T-helper 17 cell (primary cell): ENCODE measurements around the gene CAPRIN1. TPM values are rescaled to one million over a fixed set of nuclear protein-coding genes. Genes with fewer than 3 reads are reported as not detected.
A peak's percentile ranks its signal among the peaks of the same experiment; 100 is the strongest.

Experiments used
- ATAC-seq: fragments of 150-1000 bp; cut with Tn5 transposase; 2 replicates; pipeline ENCODE4 v1.10.0; 2021; ENCODE audit warnings: mild to moderate bottlenecking, moderate library complexity
- DNase-seq, 3 donors: peaks; one replicate each; pipeline versions ENCODE4 v3.0.0 to v3.0.0-alpha.2; 2020 to 2021
- H3K9me3 ChIP-seq: one replicate; pipeline ENCODE4 v1.7.0; 2013; ENCODE audit warnings: low read length, mild to moderate bottlenecking; ENCODE audit not compliant: control insufficient read depth, poor library complexity, severe bottlenecking
- H3K27ac Mint-ChIP-seq: one replicate; pipeline ENCODE4 v1.8.0; 2022; ENCODE audit warnings: mild to moderate bottlenecking, moderate library complexity, mixed read lengths
- H3K27me3 Mint-ChIP-seq: one replicate; pipeline ENCODE4 v1.8.0; 2022; ENCODE audit warnings: mixed read lengths
- H3K36me3 Mint-ChIP-seq: one replicate; pipeline ENCODE4 v1.8.0; 2022; ENCODE audit warnings: low read depth, mixed read lengths
- H3K4me1 Mint-ChIP-seq: one replicate; pipeline ENCODE4 v1.8.0; 2022; ENCODE audit warnings: mild to moderate bottlenecking, mixed read lengths
- H3K4me3 Mint-ChIP-seq: one replicate; pipeline ENCODE4 v1.8.0; 2022; ENCODE audit warnings: mild to moderate bottlenecking, moderate library complexity, mixed read lengths
- total RNA-seq, 4 donors: library from RNA in 2 of 4; stranded (reverse) in 2 of 4; gene quantifications; one replicate each; pipeline ENCODE4 v1.2.3 and lab custom pipeline; 2022 to 2026

Gene CAPRIN1
- total RNA-seq = 100 to 1,000 TPM; 109 to 120 TPM
- 192 to 271 reads per million in 2 donors for total RNA-seq (lab: John Stamatoyannopoulos, UW)

GRCh38 chr11:34051349-34052035 lies at the start of gene CAPRIN1:
TSS of gene CAPRIN1 (plus strand) at chr11:34051731. CDS start at chr11:34052421, 690 bp downstream.
- peak within 1 kb of the TSS; percentile 97 for H3K27ac Mint-ChIP-seq
- ATAC-seq (peak; percentile 81), DNase-seq (peak; percentile 78 to 79 (median 78))
- no peaks in the 10 kb centered on the region for H3K9me3 ChIP-seq
- H3K4me3 Mint-ChIP-seq = peak within 1 kb of the TSS; percentile 97
- peaks cover 25% of the 10 kb centered on the region for H3K4me1 Mint-ChIP-seq
- peaks cover 2% of the 10 kb centered on the region for H3K36me3 Mint-ChIP-seq
- no peaks in the 10 kb centered on the region for H3K27me3 Mint-ChIP-seq

- Mint-ChIP-seq H3K36me3 (peaks cover 2% of the 10 kb centered on the region), H3K4me1 (peaks cover 3% of the 10 kb centered on the region), H3K27ac (no peak overlapping the region), H3K27me3 (peaks cover 61% of the 10 kb centered on the region), H3K4me3 (no peak overlapping the region)
- no peak for DNase-seq
- ATAC-seq = no peak
- peaks cover 2% of the 10 kb centered on the region for H3K9me3 ChIP-seq
Measured at GRCh38 chr11:34002420-34002819, 49.1 kb upstream of the CAPRIN1 start.

GRCh38 chr11:34004236-34004635 lies 47.3 kb upstream of the CAPRIN1 start:
- Mint-ChIP-seq H3K4me1 (no peaks in the 10 kb centered on the region), H3K27ac (no peak overlapping the region), H3K4me3 (no peak overlapping the region), H3K27me3 (peaks cover 56% of the 10 kb centered on the region), H3K36me3 (peaks cover 2% of the 10 kb centered on the region)
- ATAC-seq (no peak), DNase-seq (no peak)
- peaks cover 2% of the 10 kb centered on the region for H3K9me3 ChIP-seq

- Mint-ChIP-seq H3K27me3 (peaks cover 45% of the 10 kb centered on the region), H3K36me3 (no peaks in the 10 kb centered on the region), H3K4me1 (no peaks in the 10 kb centered on the region), H3K27ac (no peak overlapping the region), H3K4me3 (no peak overlapping the region)
- DNase-seq (no peak), ATAC-seq (no peak)
- H3K9me3 ChIP-seq = peaks cover 2% of the 10 kb centered on the region
Measured at GRCh38 chr11:34006876-34007275, 44.7 kb upstream of the CAPRIN1 start.

- no peak overlapping the region for H3K27ac Mint-ChIP-seq
- H3K4me3 Mint-ChIP-seq = no peak overlapping the region
- H3K9me3 ChIP-seq = no peaks in the 10 kb centered on the region
- H3K36me3 Mint-ChIP-seq = no peaks in the 10 kb centered on the region
- no peak for DNase-seq
- H3K4me1 Mint-ChIP-seq = peaks cover 2% of the 10 kb centered on the region
- H3K27me3 Mint-ChIP-seq = peaks cover 36% of the 10 kb centered on the region
- ATAC-seq = no peak
Measured at GRCh38 chr11:34012734-34013133, 38.8 kb upstream of the CAPRIN1 start.

- Mint-ChIP-seq H3K4me3 (no peak overlapping the region), H3K36me3 (no peaks in the 10 kb centered on the region), H3K4me1 (peaks cover 2% of the 10 kb centered on the region), H3K27ac (no peak overlapping the region), H3K27me3 (peaks cover 30% of the 10 kb centered on the region)
- no peaks in the 10 kb centered on the region for H3K9me3 ChIP-seq
- no peak for ATAC-seq
- no peak for DNase-seq
Measured at GRCh38 chr11:34013898-34014571, 37.5 kb upstream of the CAPRIN1 start.

- no peak for ATAC-seq
- H3K36me3 Mint-ChIP-seq = no peaks in the 10 kb centered on the region
Measured at GRCh38 chr11:34021977-34022735, 29.4 kb upstream of the CAPRIN1 start.

GRCh38 chr11:34026432-34026831 lies 25.1 kb upstream of the CAPRIN1 start:
- DNase-seq (no peak), ATAC-seq (no peak)
- H3K4me3 Mint-ChIP-seq = no peak overlapping the region
- H3K27ac Mint-ChIP-seq = no peak overlapping the region
- peaks cover 6% of the 10 kb centered on the region for H3K27me3 Mint-ChIP-seq
- peaks cover 5% of the 10 kb centered on the region for H3K9me3 ChIP-seq
- no peaks in the 10 kb centered on the region for H3K36me3 Mint-ChIP-seq
- H3K4me1 Mint-ChIP-seq = no peaks in the 10 kb centered on the region

More at GRCh38 chr11:34021977-34022735, 29.4 kb upstream of the CAPRIN1 start:
- H3K4me3 Mint-ChIP-seq = no peak overlapping the region
- no peak for DNase-seq
- H3K27me3 Mint-ChIP-seq = no peaks in the 10 kb centered on the region
- no peak overlapping the region for H3K27ac Mint-ChIP-seq
- no peaks in the 10 kb centered on the region for H3K4me1 Mint-ChIP-seq
- peaks cover 5% of the 10 kb centered on the region for H3K9me3 ChIP-seq

GRCh38 chr11:34027516-34028408 lies 23.8 kb upstream of the CAPRIN1 start:
- ATAC-seq (no peak), DNase-seq (no peak)
- H3K9me3 ChIP-seq = no peaks in the 10 kb centered on the region
- Mint-ChIP-seq H3K4me3 (no peak overlapping the region), H3K4me1 (no peaks in the 10 kb centered on the region), H3K36me3 (no peaks in the 10 kb centered on the region), H3K27ac (no peak overlapping the region), H3K27me3 (peaks cover 6% of the 10 kb centered on the region)

- DNase-seq (no peak), ATAC-seq (no peak)
- Mint-ChIP-seq H3K36me3 (no peaks in the 10 kb centered on the region), H3K4me3 (no peak overlapping the region), H3K27ac (no peak overlapping the region), H3K4me1 (no peaks in the 10 kb centered on the region), H3K27me3 (peaks cover 6% of the 10 kb centered on the region)
- H3K9me3 ChIP-seq = no peaks in the 10 kb centered on the region
Measured at GRCh38 chr11:34028425-34028824, 23.1 kb upstream of the CAPRIN1 start.

GRCh38 chr11:34029176-34029575 lies 22.4 kb upstream of the CAPRIN1 start:
- H3K9me3 ChIP-seq = no peaks in the 10 kb centered on the region
- peaks cover 6% of the 10 kb centered on the region for H3K27me3 Mint-ChIP-seq
- no peaks in the 10 kb centered on the region for H3K4me1 Mint-ChIP-seq

GRCh38 chr11:34030382-34030781 lies 21.1 kb upstream of the CAPRIN1 start:
- no peaks in the 10 kb centered on the region for H3K9me3 ChIP-seq
- DNase-seq (no peak), ATAC-seq (no peak)
- Mint-ChIP-seq H3K4me1 (no peaks in the 10 kb centered on the region), H3K4me3 (no peak overlapping the region), H3K36me3 (no peaks in the 10 kb centered on the region), H3K27me3 (peaks cover 6% of the 10 kb centered on the region), H3K27ac (no peak overlapping the region)

More at GRCh38 chr11:34029176-34029575, 22.4 kb upstream of the CAPRIN1 start:
- DNase-seq = no peak
- Mint-ChIP-seq H3K4me3 (no peak overlapping the region), H3K36me3 (no peaks in the 10 kb centered on the region), H3K27ac (no peak overlapping the region)
- ATAC-seq = no peak
